Stimulated activated effector memory CD8-positive, alpha-beta T cell treated with anti-CD3 and anti-CD28 coated beads, Interleukin-12 subunit alpha, Interleukin-12 subunit beta, amount 100 ng/mL, for 72 hours (primary cell): Measurements from ENCODE around the gene PGLYRP4.

Experiments used
- ATAC-seq: fragments of 150-1000 bp; cut with Tn5 transposase; 2 replicates; pipeline ENCODE4 v1.10.0; 2021
- DNase-seq, 2 donors: peaks; one replicate each; pipeline ENCODE4 v3.0.0; 2021 to 2022; ENCODE audit warnings: low spot score in 2 of 2
- H3K27ac Mint-ChIP-seq: one replicate; pipeline ENCODE4 v1.8.0; 2022; ENCODE audit warnings: mild to moderate bottlenecking, mixed read lengths
- H3K36me3 Mint-ChIP-seq: one replicate; pipeline ENCODE4 v1.8.0; 2022; ENCODE audit warnings: mild to moderate bottlenecking, mixed read lengths
- H3K4me1 Mint-ChIP-seq: one replicate; pipeline ENCODE4 v1.8.0; 2022; ENCODE audit warnings: mixed read lengths
- H3K4me3 Mint-ChIP-seq: one replicate; pipeline ENCODE4 v1.8.0; 2022; ENCODE audit warnings: mild to moderate bottlenecking, mixed read lengths
- H3K9me3 Mint-ChIP-seq: one replicate; pipeline ENCODE4 v1.8.0; 2022; ENCODE audit warnings: mixed read lengths

PGLYRP4 gene

GRCh38 chr1:153306303-153307220 is 42.1 kb downstream of the PGLYRP4 start:
- Mint-ChIP-seq H3K27ac (no peak overlapping the region), H3K36me3 (no peaks in the 10 kb centered on the region), H3K4me1 (no peaks in the 10 kb centered on the region), H3K4me3 (no peak overlapping the region), H3K9me3 (no peaks in the 10 kb centered on the region)
- no peak for ATAC-seq
- no peak for DNase-seq

DNA sequence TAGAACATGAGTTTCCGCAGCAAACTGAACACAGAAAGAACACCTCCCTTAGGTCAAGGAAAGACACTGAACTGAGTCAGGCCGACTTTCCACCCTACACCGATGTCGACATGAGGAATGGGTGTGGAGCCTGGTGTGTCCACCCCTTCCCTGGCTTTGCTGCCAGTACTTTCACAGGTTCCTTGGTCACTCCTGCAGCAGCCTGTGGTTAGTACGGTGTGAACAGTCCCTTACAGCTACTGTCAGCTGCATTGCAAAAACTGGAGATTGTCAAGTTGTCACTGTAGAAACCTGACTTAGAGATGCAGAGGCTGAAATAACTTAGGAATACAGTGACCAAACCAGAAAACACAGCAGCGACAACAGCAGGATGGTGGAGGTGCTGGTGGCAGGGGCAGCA is 43.0 kb downstream of the PGLYRP4 start:
- Mint-ChIP-seq H3K9me3 (no peaks in the 10 kb centered on the region), H3K4me3 (no peak overlapping the region), H3K27ac (no peak overlapping the region), H3K4me1 (no peaks in the 10 kb centered on the region), H3K36me3 (no peaks in the 10 kb centered on the region)
- ATAC-seq (no peak), DNase-seq (no peak)

DNA sequence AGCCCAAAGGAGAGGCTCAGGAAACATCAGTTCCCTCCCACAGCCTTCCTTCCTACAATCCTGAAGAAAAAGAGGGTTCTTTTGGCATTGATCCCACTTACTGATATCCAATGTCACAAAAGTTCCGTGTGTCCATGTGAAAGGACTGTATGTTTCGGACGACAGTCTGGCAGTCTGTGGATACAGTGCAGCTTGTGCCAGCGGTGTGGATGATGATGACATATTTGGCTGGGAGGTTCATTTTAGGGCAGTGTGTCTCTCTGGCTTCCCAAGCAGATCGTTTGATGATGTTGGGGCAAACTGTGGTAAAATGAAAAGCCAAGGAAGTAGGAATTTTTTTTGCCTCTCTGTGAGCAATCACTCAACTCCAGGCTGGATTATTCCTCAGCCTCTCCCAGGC is 46.3 kb downstream of the PGLYRP4 start:
- no peaks in the 10 kb centered on the region for H3K4me1 Mint-ChIP-seq
- H3K4me3 Mint-ChIP-seq: no peak overlapping the region
- no peak for ATAC-seq
- H3K27ac Mint-ChIP-seq: no peak overlapping the region
- no peaks in the 10 kb centered on the region for H3K9me3 Mint-ChIP-seq
- no peak for DNase-seq
- H3K36me3 Mint-ChIP-seq: no peaks in the 10 kb centered on the region

DNA sequence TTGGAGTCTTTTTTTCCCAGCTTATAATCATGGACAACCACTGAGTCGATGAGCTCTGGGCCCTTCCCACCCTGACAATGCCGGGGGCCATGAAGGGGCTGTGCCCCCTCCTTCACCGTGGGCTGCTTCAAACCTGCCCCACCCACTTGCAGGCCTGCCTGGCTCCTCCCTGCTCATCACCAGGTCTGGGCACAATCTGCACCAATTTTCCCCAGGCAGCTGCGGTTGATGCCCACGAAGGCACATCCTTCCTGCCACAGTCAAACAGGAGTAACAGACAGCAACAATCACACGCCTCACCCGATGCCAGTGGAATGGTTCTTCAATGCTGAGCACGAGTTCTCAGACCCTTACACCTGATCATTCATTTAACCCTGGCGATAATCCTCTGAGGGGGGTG is 54.8 kb downstream of the PGLYRP4 start:
- ATAC-seq: no peak
- H3K27ac Mint-ChIP-seq: no peak overlapping the region

DNA sequence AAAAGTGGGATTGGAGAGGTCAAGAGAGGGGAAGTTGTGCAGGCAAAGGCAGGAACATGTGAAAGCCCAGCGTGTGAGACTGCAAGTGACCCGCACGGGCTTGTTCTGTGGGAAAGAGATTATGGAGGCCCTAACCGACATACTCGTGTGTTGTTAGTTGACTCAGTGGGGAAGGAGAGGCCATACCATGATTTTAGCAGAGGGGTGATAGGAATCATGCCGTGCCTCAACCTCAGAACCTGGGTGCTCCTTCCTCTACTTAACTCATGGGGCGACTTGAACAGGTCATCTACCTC is 55.2 kb downstream of the PGLYRP4 start:
- no peaks in the 10 kb centered on the region for H3K36me3 Mint-ChIP-seq
- H3K4me1 Mint-ChIP-seq: peaks cover 35% of the 10 kb centered on the region

More for the DNA sequence above, 54.8 kb downstream of the PGLYRP4 start:
- Mint-ChIP-seq H3K36me3 (no peaks in the 10 kb centered on the region), H3K9me3 (no peaks in the 10 kb centered on the region), H3K4me1 (peaks cover 35% of the 10 kb centered on the region), H3K4me3 (no peak overlapping the region)
- no peak for DNase-seq

GRCh38 chr1:153292740-153293479 is 55.7 kb downstream of the PGLYRP4 start:
- DNase-seq (no peak), ATAC-seq (no peak)
- Mint-ChIP-seq H3K27ac (no peak overlapping the region), H3K9me3 (no peaks in the 10 kb centered on the region), H3K4me3 (no peak overlapping the region), H3K36me3 (no peaks in the 10 kb centered on the region), H3K4me1 (peaks cover 35% of the 10 kb centered on the region)

More for the DNA sequence above, 55.2 kb downstream of the PGLYRP4 start:
- no peak for ATAC-seq
- no peak for DNase-seq
- Mint-ChIP-seq H3K9me3 (no peaks in the 10 kb centered on the region), H3K27ac (no peak overlapping the region), H3K4me3 (no peak overlapping the region)

DNA sequence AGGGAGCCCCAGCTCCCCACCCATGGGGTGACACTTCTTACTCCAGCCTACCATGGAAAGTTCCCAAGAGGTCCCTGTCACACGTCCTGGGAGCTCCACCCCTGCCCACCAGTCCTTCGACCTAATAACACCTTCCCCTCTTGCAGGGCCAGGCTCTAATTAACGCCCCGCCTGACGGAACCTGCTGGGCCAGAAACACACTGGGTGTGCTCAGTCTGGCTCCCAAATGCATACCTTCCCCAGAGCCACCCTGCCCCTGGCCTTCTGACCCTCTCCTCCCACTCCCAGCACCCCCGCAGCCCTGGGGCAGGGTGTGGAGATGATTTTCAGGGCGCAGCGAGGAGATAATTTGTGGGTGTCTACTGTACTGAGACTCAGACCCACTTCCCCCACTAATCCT is 56.5 kb downstream of the PGLYRP4 start:
- peaks cover 35% of the 10 kb centered on the region for H3K4me1 Mint-ChIP-seq

GRCh38 chr1:153291514-153291913 is 57.1 kb downstream of the PGLYRP4 start:
- Mint-ChIP-seq H3K36me3 (no peaks in the 10 kb centered on the region), H3K9me3 (no peaks in the 10 kb centered on the region), H3K4me3 (no peak overlapping the region), H3K27ac (peak overlapping the region; percentile 8), H3K4me1 (peaks cover 35% of the 10 kb centered on the region)
- DNase-seq: no peak
- ATAC-seq: peak; percentile 86

More for the DNA sequence above, 56.5 kb downstream of the PGLYRP4 start:
- ATAC-seq: no peak
- DNase-seq: no peak
- Mint-ChIP-seq H3K36me3 (no peaks in the 10 kb centered on the region), H3K27ac (no peak overlapping the region), H3K9me3 (no peaks in the 10 kb centered on the region), H3K4me3 (no peak overlapping the region)

DNA sequence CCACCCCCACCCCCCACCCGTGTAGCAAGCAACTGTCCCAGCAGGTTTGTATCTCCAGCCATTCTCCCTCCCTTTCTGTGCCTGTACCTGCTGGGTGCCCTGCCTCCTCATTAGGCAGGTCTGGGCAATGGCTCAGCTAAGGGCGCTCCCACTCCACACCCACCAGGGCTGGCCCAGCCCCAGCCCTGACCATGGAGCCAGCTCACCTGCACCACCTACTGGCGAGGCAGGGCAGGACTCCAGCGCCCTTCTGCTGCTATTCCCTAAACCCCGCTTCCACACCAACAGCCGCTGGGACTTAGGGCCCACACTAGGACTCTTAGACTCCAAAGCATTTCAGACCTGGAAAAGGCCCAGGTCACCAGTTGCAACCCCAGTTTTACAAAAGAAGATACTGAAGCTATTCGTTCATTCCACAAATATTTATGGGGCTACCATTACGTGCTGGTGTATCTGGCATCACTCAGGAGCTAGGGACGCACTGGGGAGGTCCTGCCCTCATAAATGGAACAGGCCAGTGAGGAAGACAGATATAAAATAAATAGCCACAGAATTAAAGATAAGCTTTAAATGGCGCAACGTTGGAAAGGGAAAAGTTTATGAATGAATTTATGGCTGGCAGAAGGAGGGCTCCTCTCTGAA is 59.9 kb downstream of the PGLYRP4 start:
- H3K4me3 Mint-ChIP-seq: no peak overlapping the region
- ATAC-seq: peak; percentile 46

More for the DNA sequence above, 59.9 kb downstream of the PGLYRP4 start:
- DNase-seq: peak in 1 of 2 donors; percentile 60
- Mint-ChIP-seq H3K4me1 (peaks cover 28% of the 10 kb centered on the region), H3K9me3 (no peaks in the 10 kb centered on the region), H3K27ac (no peak overlapping the region), H3K36me3 (no peaks in the 10 kb centered on the region)
